Posterior vena cava (tissue), 2 donors: Measurements from ENCODE around the gene PBX3. TPM values are rescaled to one million over a fixed set of nuclear protein-coding genes. Genes with fewer than 3 reads are reported as not detected.

Source experiments
- DNase-seq: peaks from one replicate; pipeline ENCODE4 v3.0.0-alpha.2; 2020; ENCODE audit warnings: low spot score
- intact Hi-C, 2 donors: fragments of 100-400 bp; cut with DNase I; formaldehyde crosslinking; loops; one replicate each; pipeline versions ENCODE4 v1.14.1 to v1.14.2; 2022 to 2023
- total RNA-seq, 2 donors: library from RNA; stranded (reverse); fragmentation: NEBNext Ultra II Directional; extraction: Animal tissue kit (Norgen Biotek cat#: 25700); gene quantifications; one replicate each; pipeline ENCODE4 v1.2.1, GENCODE V29; 2021
- donor health status: DM: yes; HTN: yes; CAD: no.
- donor health status: DM: yes; HTN: yes; CAD: no.

Gene PBX3
- total RNA-seq, 2 donors from 2014 or later, result 36.0 to 54.0 TPM

DNA sequence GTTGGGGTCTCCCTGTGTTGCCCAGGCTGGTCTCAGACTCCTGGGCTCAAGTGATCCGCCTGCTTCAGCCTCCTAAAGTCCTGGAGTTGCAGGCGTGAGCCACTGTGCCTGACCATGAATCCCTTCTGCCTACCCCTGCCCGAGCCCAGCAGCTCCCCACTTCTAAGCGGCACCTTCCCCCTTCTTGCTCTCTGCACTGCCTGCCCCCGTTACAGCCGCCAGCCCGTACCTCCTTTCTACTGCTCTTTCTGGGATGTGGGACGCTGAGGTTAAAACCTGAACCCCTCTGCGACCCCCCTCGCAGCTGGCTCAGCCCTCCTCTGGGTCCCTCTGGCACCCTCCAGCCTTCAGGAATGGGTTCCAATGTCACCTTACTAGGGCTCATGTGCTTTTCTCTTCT lies 249.6 kb downstream of the PBX3 start:
- DNase-seq, result peak; percentile 63
- intact Hi-C loops, result no loop called here

DNA sequence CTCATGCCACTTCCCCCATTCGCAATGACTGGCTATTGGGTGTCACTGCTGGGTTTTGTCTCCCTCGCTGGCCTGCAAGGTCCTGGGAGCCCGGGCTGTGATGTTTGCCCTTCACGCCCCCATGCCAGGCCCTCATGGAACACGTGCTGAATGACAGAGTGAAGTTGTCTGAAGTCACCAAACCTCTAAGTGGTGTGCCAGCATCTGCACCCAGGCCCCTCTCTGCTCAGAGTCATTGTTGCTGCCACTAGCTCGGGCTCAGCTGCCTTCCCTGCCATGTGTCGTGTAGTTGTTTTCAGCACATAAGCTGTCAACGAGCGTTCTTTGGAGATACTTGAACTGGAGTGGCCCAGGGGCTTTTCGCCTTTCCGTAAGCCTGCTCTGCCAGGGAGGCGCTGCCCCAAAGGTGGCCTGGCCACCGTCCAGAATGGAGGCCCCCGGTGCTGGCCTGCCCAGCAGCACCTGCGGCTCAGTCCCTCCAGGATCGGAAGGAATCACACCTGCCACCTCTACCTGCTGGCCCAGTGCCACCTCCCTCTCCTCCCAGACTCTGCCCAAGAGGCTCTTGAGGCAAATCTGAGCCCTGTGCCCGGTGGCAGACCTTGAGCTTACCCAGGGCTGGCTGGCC lies 250.1 kb downstream of the PBX3 start:
- intact Hi-C loops, result no loop called here
- peak; percentile 59 for DNase-seq

DNA sequence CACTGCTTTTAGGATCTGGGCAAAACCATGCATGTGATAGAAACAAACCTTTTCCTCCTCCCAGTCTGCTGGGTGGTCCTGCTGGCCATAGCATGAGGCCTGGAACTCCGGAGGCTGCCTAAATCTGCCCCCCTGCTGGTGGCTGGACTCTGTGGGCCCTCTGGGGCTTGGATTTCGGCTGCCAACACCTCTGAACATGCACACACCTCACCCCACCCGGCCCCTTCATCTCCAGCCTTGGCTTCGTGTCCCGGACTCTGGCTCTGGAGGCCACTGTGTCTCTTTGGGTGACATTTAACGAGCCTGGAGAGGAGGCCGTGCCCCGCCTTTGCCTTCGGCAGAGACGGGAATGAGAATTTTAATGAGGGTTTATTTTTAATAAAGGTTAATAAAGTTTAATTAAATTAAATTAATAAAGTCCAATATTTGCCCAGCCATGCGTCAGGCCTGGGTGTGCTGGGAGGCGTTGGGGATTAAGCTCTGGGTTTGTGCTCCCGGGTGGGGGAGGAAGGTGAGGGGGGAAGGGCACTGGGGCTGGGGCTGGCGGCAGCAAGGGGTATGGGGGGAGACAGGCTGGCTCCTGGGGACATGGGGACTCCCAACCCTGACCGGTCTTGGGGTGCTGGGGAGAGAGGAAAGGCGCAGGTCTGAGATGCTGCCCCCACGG lies 251.8 kb downstream of the PBX3 start:
- intact Hi-C loops, result no loop called here

GRCh38 chr9:125999504-125999881 lies 252.3 kb downstream of the PBX3 start:
- intact Hi-C loops, result no loop called here
- peak; percentile 38 for DNase-seq

More for the DNA sequence above, 251.8 kb downstream of the PBX3 start:
- peak; percentile 75 for DNase-seq

DNA sequence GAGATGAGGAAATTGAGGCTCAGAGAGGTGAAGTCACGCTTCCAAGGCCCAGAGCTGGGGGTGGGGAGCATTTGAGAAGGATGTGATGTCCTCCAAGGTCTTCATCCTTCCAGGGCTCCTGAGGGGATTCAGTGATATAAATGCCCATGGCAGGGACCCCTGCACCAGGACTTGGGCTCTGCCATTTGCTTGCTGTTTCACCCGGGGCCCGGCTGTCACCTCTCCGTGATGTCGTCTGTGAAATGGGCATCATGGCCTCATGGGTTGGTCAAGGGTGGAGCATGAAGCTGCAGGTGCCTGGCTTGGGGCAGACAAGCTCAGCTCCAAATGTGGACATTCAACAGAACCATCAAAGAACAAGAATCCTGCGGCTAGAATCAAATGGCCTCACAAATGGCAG lies 253.1 kb downstream of the PBX3 start:
- DNase-seq, result peak; percentile 29

GRCh38 chr9:126000731-126001580 lies 253.8 kb downstream of the PBX3 start:
- intact Hi-C loops, result loop anchor here in 1 of 2 donors (10.0 kb wide), 1 partner anchor 214 kb away; no protein-coding TSS in a partner anchor
- peak; percentile 68 for DNase-seq

More for the DNA sequence above, 253.1 kb downstream of the PBX3 start:
- intact Hi-C loops, result loop anchor here in 1 of 2 donors (10.0 kb wide), 1 partner anchor 215 kb away; no protein-coding TSS in a partner anchor

DNA sequence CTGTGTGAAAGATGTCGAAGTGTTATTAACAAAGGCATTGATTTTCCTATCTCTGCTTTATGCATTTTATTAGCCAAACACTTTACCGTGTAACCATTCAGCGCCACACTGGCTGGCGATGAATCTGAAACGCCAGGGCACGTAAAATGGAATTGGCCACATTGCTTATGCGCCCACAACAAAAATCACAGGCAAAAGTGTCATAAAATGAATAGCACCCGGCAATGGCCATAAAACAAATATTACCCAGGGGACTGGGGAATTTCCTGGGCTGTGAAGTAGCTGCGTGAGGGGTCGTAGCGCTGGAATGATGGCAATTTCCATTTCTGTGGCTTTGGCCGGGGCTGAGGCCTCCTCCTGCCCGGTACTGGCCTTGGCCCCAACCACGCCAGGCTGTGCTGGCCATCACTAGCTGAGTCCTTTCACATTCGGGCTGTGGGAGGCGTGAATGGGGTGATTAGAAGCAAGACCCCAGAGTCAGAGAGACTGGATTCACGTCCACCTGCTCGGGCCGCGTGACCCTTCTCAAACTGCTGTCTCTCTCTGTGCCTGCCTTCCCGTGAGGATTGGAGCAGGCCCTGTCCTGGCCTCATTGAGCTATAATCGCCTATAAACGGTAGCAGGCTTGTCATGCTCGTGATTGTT lies 254.5 kb downstream of the PBX3 start:
- intact Hi-C loops, result loop anchor here in 1 of 2 donors (10.0 kb wide), 1 partner anchor 213 kb away; no protein-coding TSS in a partner anchor
- peak; percentile 74 for DNase-seq

GRCh38 chr9:126002476-126003350 lies 255.5 kb downstream of the PBX3 start:
- peak; percentile 71 for DNase-seq

DNA sequence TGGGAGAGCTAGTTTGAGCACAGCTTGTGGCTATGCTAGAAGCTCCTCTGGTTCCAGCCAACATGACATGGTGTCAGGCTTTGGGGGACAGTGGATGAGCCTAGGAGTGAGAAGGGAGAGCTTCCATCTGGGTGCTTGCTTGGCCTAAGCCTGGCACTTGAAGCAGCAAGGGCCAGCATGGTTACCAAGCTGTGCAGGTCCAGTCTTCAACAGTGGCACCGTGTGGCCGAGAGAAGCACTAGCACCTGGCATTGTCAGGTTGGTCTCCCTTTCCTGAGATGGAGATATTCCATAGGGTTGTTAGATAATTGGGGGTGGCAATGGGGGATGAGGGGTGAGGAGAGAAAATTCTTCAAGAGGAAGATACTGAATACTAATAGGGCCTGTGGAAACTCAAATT lies 261.9 kb downstream of the PBX3 start:
- DNase-seq, result no peak
- intact Hi-C loops, result loop anchor here in 1 of 2 donors (10.0 kb wide), 1 partner anchor 206 kb away; no protein-coding TSS in a partner anchor

More at GRCh38 chr9:126002476-126003350, 255.5 kb downstream of the PBX3 start:
- intact Hi-C loops, result loop anchor here in 1 of 2 donors (10.0 kb wide), 1 partner anchor 212 kb away; no protein-coding TSS in a partner anchor

GRCh38 chr9:126014726-126015125 lies 267.6 kb downstream of the PBX3 start:
- DNase-seq, result no peak
- intact Hi-C loops, result no loop called here

GRCh38 chr9:126015424-126015823 lies 268.3 kb downstream of the PBX3 start:
- intact Hi-C loops, result no loop called here
- DNase-seq, result no peak

DNA sequence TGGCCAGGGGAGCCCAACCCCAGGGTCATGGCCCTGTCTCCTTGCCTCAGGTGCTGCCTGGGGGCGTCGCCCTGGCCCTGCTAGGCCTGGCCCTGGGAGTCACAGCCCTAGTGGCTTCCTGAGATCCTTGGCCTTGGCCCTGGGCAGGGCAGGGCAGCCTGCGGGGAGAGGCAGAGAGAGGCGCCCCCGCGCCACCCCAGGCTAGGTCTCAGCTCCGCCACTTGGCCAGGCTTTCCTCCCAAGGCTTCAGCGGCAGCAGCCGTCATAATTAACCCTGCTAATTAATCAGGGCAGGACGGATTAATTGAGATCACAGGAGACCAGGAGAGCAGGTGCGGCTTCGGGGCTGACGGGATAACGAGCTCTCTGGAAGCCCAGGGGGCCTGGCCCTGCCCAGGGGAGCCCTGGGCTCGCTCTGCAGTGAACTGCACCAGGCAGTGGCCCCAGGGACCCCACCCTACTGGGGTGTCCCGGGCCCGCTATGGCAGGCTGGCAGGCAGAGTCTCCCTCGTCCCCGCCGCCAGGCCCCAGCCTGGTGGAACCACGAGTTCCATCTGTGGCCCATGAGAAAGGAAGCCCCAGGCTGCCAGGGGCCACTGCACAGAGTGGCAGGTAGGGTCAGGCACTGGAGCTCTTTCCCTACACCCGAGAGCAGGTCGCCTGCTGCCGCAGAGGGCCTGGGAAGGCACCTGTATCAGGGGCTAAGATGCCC lies 269.6 kb downstream of the PBX3 start:
- DNase-seq, result no peak
- intact Hi-C loops, result no loop called here

Other genes starting within 250 kb of the PBX3 start
- 10 to 100 TPM; 56.1 to 62.2 TPM for gene MAPKAP1, start 40.2 kb upstream of the PBX3 start, total RNA-seq